Tibial nerve (tissue), 4 donors: ENCODE measurements around the gene RHOG. TPM values are rescaled to one million over a fixed set of nuclear protein-coding genes. Genes with fewer than 3 reads are reported as not detected.

Experiments used
- DNase-seq, 2 donors: peaks; one replicate each; pipeline ENCODE4 v3.0.0-alpha.2; 2019; ENCODE audit warnings: low spot score in 2 of 2
- H3K27ac ChIP-seq, 4 donors: fragments of 200-600 bp; sonication (generic) in 3 of 4; one replicate each; pipeline ENCODE4 v1.5.1; 2017 to 2019; ENCODE audit warnings: mild to moderate bottlenecking in 1 of 4
- H3K27me3 ChIP-seq, 2 donors: fragments of 200-600 bp; sonication (generic) in 1 of 2; one replicate each; pipeline versions ENCODE4 v1.5.1 to v1.6.0; 2017 to 2019
- H3K36me3 ChIP-seq, 3 donors: fragments of 200-600 bp; sonication (generic); one replicate each; pipeline ENCODE4 v1.5.1; 2018 to 2019
- H3K4me1 ChIP-seq, 4 donors: fragments of 200-600 bp; sonication (generic) in 3 of 4; one replicate each; pipeline ENCODE4 v1.5.1; 2017 to 2019
- H3K4me3 ChIP-seq, 4 donors: fragments of 200-600 bp; sonication (generic) in 3 of 4; one replicate each; pipeline ENCODE4 v1.5.1; 2017 to 2019; ENCODE audit warnings: mild to moderate bottlenecking in 1 of 4, moderate library complexity in 1 of 4
- H3K9me3 ChIP-seq, 4 donors: fragments of 200-600 bp; sonication (generic) in 3 of 4; one replicate each; pipeline ENCODE4 v1.5.1; 2017 to 2019
- EP300 ChIP-seq, 2 donors: sonication (generic); formaldehyde crosslinking; IDR thresholded peaks; one replicate each; pipeline ENCODE4 v1.6.1; 2017; ENCODE audit warnings: antibody characterized with exemption in 2 of 2, mild to moderate bottlenecking in 1 of 2
- POLR2A ChIP-seq, 2 donors: fragments of 450-650 bp; IDR thresholded peaks; one replicate each; pipeline ENCODE4 v1.6.1; 2017; ENCODE audit warnings: antibody characterized with exemption in 2 of 2, mild to moderate bottlenecking in 2 of 2, moderate library complexity in 2 of 2
- WGBS, 2 donors: methylation state at CpG; one replicate each; pipeline ENCODE4 v1.1.5; 2018; 5-methylcytosine and 5-hydroxymethylcytosine counted together
- total RNA-seq, 4 donors: library from RNA; depleted of rRNA; stranded (reverse); fragments of >200 nt; gene quantifications; one replicate each; pipeline ENCODE4 v1.1.0, GENCODE V29; 2016
- TF ChIP-seq, protein P1 (sequence below), 5 experiments: fragments of 200-600 bp in 3 of 5; fragments of 450-650 bp in 2 of 5; sonication (generic) in 3 of 5; IDR thresholded peaks; one replicate each; pipeline ENCODE4 v1.5.1; 2016 to 2019; ENCODE audit warnings: antibody characterized with exemption in 5 of 5, mild to moderate bottlenecking in 3 of 5, moderate library complexity in 2 of 5

RHOG gene
- total RNA-seq, 4 donors from 2014 or later = 35.2 to 92.7 (median 66.0) TPM

DNA sequence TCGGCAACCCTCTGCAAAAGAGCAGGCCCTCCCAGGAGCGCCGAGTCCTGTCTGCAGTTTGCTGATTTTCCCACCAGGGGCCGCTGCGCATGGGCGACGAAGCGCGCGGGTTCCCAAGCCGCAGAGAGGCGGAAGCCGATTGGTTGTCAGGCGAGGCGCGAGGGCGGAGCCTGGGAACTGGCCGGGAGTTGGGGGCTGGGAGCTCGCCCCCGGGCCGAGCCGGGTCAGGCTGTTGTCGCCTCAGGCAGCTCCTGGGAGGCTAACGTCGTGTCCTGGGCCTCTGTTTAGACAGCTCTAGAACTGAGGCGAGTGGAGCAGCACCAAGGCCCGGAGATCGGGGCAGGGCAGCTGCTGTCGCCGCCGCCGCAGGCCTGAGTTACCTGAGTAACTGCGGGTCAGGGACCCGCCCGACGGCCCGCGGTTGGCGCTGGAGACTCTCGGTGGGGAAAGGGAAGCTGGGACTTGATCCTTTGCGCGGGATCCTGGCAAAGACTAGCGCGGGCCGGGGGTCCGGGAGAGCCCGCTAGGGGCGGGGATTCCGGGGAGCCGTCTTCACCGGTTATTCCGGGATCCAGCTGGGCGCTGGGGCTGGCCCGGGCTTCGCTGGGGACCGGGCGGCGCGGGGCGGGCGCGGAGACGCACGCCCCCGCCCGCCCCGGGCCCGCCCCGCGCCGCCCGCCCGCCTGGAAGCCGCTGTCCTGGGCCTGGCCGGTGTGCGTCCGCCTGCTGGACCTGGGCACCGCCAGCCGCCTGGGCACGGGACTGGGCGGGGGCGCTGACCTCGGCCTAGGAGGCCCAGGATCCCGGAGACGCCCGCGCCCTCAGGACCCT is 14.4 kb upstream of the RHOG start, which contains the start of gene STIM1:
Gene STIM1, plus strand, starts transcription at position 688 of the 831 bp plus-strand sequence. CDS start 607 bp downstream, outside the sequence.
- 0% methylated on average over 3 to 12 of the region's 87 CpGs for WGBS, 2 donors
- Histone ChIP-seq H3K4me3 (peak within 1 kb of the TSS; percentile 67 to 100 (median 98)), H3K9me3 (no peaks in the 10 kb centered on the region), H3K27ac (peak within 1 kb of the TSS; percentile 84 to 99 (median 96)), H3K27me3 (no peaks in the 10 kb centered on the region), H3K4me1 (peaks cover 0 to 48% (median 42%) of the 10 kb centered on the region in 4 donors), H3K36me3 (no peaks in the 10 kb centered on the region)
- peak; percentile 46 to 85 for TF ChIP-seq EP300 (IDR thresholded peaks at IDR 0.05)
- TF ChIP-seq, protein P1, sequence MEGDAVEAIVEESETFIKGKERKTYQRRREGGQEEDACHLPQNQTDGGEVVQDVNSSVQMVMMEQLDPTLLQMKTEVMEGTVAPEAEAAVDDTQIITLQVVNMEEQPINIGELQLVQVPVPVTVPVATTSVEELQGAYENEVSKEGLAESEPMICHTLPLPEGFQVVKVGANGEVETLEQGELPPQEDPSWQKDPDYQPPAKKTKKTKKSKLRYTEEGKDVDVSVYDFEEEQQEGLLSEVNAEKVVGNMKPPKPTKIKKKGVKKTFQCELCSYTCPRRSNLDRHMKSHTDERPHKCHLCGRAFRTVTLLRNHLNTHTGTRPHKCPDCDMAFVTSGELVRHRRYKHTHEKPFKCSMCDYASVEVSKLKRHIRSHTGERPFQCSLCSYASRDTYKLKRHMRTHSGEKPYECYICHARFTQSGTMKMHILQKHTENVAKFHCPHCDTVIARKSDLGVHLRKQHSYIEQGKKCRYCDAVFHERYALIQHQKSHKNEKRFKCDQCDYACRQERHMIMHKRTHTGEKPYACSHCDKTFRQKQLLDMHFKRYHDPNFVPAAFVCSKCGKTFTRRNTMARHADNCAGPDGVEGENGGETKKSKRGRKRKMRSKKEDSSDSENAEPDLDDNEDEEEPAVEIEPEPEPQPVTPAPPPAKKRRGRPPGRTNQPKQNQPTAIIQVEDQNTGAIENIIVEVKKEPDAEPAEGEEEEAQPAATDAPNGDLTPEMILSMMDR (IDR thresholded peaks at IDR 0.05) = peak; percentile 98 to 99 (median 99)
- TF ChIP-seq POLR2A (IDR thresholded peaks at IDR 0.05) = peak; percentile 74 to 81
- DNase-seq = peak; percentile 91 to 94

DNA sequence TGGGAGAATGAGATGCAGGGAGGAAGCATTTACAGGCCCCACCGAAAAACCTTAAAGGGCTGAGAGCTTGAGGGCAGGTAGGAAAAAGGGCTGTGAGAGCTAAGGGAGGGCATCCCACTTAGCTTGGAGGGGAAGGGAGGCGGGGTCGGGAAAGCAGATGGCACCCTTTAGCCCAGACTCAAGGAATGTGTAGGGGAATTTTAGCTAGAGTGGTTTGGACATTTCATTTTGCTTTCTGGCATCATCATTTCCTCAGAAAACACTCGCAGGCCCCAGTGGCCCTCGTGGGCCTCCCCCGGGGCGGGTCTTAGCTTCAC is 13.9 kb upstream of the RHOG start:
- Histone ChIP-seq H3K4me1 (peaks cover 0 to 43% (median 37%) of the 10 kb centered on the region in 4 donors), H3K27ac (peak overlapping the region; percentile 84 to 99 (median 96)), H3K9me3 (no peaks in the 10 kb centered on the region), H3K36me3 (no peaks in the 10 kb centered on the region), H3K4me3 (peak overlapping the region in 2 of 4 donors; percentile 97 to 98), H3K27me3 (no peaks in the 10 kb centered on the region)
- 18 to 20% methylated on average over 7 of the region's 7 CpGs for WGBS, 2 donors
- DNase-seq = no peak
- TF ChIP-seq, protein P1 (IDR thresholded peaks at IDR 0.05) = no peak
- TF ChIP-seq EP300 (IDR thresholded peaks at IDR 0.05) (no peak), POLR2A (IDR thresholded peaks at IDR 0.05) (no peak)

DNA sequence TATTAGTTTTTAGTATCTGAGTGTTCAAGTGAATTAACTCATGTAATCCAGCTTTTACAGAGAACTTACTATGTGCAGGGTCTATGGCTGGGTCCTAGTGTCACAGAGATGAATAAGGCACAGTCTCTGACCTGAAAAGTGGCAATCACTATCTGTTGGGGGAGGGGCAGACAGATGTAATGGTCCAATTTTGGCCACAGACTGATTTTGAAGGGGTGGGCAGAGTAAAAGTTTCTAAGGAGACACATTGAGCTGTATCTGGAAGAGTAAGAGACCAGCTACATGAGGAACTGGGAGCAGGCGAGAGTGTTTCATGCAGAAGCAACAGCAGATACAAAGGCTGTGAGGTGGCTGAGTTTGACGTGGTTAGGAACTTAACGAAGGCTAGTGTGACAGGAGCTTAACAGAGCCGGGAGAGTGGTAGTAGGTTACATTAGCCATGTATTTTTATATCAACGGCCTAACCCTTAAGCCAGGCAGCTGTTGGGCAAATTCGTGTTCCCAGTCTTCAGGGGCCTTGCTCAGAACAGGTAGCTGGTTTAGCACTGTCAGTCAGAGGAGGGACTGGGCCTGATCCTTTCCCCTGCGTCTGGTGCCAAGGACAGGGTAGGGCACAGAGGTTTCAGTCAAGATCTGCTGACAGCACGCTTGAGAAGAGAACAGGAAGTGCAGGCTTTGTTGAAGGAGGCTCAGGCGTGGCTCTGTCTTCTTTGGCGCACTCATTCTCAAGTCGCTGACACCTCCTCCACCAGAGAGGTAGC is 13.3 kb upstream of the RHOG start:
- H3K4me3 ChIP-seq = peak overlapping the region in 2 of 4 donors; percentile 97 to 98
- H3K9me3 ChIP-seq = no peaks in the 10 kb centered on the region
- peaks cover 0 to 41% (median 31%) of the 10 kb centered on the region in 4 donors for H3K4me1 ChIP-seq
- H3K36me3 ChIP-seq = no peaks in the 10 kb centered on the region
- no peak for DNase-seq
- 72 to 75% methylated on average over 11 of the region's 11 CpGs for WGBS, 2 donors
- H3K27ac ChIP-seq = peak overlapping the region; percentile 84 to 99 (median 96)
- no peaks in the 10 kb centered on the region for H3K27me3 ChIP-seq
- no peak for TF ChIP-seq EP300 (IDR thresholded peaks at IDR 0.05)
- TF ChIP-seq, protein P1 (IDR thresholded peaks at IDR 0.05) = no peak
- TF ChIP-seq POLR2A (IDR thresholded peaks at IDR 0.05) = no peak

DNA sequence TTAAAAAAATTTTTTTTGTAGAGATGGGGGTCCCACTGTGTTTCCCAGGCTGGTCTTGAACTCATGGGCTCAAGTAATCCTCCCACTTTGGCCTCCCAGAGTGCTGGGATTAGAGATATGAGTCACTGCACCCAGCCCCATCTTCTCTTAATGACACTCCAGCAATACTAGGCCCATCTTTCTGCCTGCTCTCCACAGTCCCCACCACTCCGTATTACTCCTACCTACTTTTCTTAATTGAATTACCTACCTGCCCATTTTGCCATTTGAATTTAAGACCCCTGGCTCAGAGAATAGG is 12.7 kb upstream of the RHOG start:
- TF ChIP-seq, protein P1 (IDR thresholded peaks at IDR 0.05) = no peak
- TF ChIP-seq EP300 (IDR thresholded peaks at IDR 0.05) (no peak), POLR2A (IDR thresholded peaks at IDR 0.05) (no peak)
- no peaks in the 10 kb centered on the region for H3K36me3 ChIP-seq
- H3K4me3 ChIP-seq = no peak overlapping the region
- H3K27me3 ChIP-seq = no peaks in the 10 kb centered on the region
- WGBS, 2 donors = 94 to 100% methylated on average over 1 of the region's 1 CpG
- H3K27ac ChIP-seq = peak overlapping the region in 1 of 4 donors; percentile 94
- H3K4me1 ChIP-seq = peaks cover 0 to 35% (median 25%) of the 10 kb centered on the region in 4 donors
- DNase-seq = no peak
- no peaks in the 10 kb centered on the region for H3K9me3 ChIP-seq
